Keratinocyte (primary cell): ENCODE results near the gene CEP68. TPM values are rescaled to one million over a fixed set of nuclear protein-coding genes. Genes with fewer than 3 reads are reported as not detected.

Source experiments
- DNase-seq: peaks from one replicate; pipeline ENCODE4 v3.0.0-alpha.2; 2011; ENCODE audit warnings: low read depth, missing footprints, low spot score
- FAIRE-seq: peaks from 2 replicates; lab custom pipeline; 2011; peaks lifted over from hg19 to GRCh38; lab: Jason Lieb, UNC
- H2AFZ ChIP-seq: 2 replicates; pipeline ENCODE4 v1.6.0; 2012; ENCODE audit warnings: low read length, control low read depth, inconsistent platforms; ENCODE audit not compliant: control insufficient read depth
- H3K27ac ChIP-seq: 2 replicates; pipeline ENCODE4 v1.5.1; 2011; ENCODE audit warnings: low read length; ENCODE audit not compliant: control insufficient read depth, insufficient read depth
- H3K27me3 ChIP-seq: 3 replicates; pipeline ENCODE4 v1.6.0; 2011; ENCODE audit warnings: low read length; ENCODE audit not compliant: control insufficient read depth, insufficient read depth; ENCODE audit errors: extremely low read depth
- H3K36me3 ChIP-seq, 2 experiments: 2 replicates in 1 of 2; 3 replicates in 1 of 2; pipeline ENCODE4 v1.5.1; 2011; ENCODE audit warnings: low read length in 2 of 2, mild to moderate bottlenecking in 1 of 2; ENCODE audit not compliant: control insufficient read depth in 2 of 2, insufficient read depth in 2 of 2; ENCODE audit errors: extremely low read depth in 1 of 2
- H3K4me1 ChIP-seq: 3 replicates; pipeline ENCODE4 v1.5.1; 2011; ENCODE audit warnings: low read length; ENCODE audit not compliant: control insufficient read depth, insufficient read depth; ENCODE audit errors: extremely low read depth
- H3K4me2 ChIP-seq: 3 replicates; pipeline ENCODE4 v1.6.0; 2011; ENCODE audit warnings: low read depth, low read length; ENCODE audit not compliant: control insufficient read depth, insufficient read depth; ENCODE audit errors: extremely low read depth
- H3K4me3 ChIP-seq, 3 experiments: fragments of 200-600 bp in 1 of 3; sonication (generic) in 1 of 3; 2 replicates in 2 of 3; 3 replicates in 1 of 3; pipeline ENCODE4 v1.5.1; 2011 to 2016; ENCODE audit warnings: low read length in 3 of 3, mild to moderate bottlenecking in 3 of 3, control low read depth in 2 of 3, inconsistent platforms in 1 of 3, low read depth in 1 of 3, mixed read lengths in 1 of 3, mixed run types in 1 of 3, moderate library complexity in 1 of 3; ENCODE audit not compliant: control insufficient read depth in 2 of 3, insufficient read depth in 2 of 3; ENCODE audit errors: extremely low read depth in 1 of 3
- H3K79me2 ChIP-seq: 2 replicates; pipeline ENCODE4 v1.6.0; 2012; ENCODE audit warnings: low read length; ENCODE audit not compliant: control insufficient read depth, insufficient read depth
- H3K9ac ChIP-seq: 3 replicates; pipeline ENCODE4 v1.6.0; 2011; ENCODE audit warnings: low read length; ENCODE audit not compliant: control insufficient read depth, insufficient read depth; ENCODE audit errors: extremely low read depth
- H3K9me1 ChIP-seq: 3 replicates; pipeline ENCODE4 v1.6.0; 2011; ENCODE audit warnings: low read length; ENCODE audit not compliant: control insufficient read depth, insufficient read depth; ENCODE audit errors: extremely low read depth
- H3K9me3 ChIP-seq: 2 replicates; pipeline ENCODE4 v1.5.1; 2012; ENCODE audit warnings: low read depth, low read length; ENCODE audit not compliant: control insufficient read depth
- H4K20me1 ChIP-seq: 3 replicates; pipeline ENCODE4 v1.6.0; 2011; ENCODE audit warnings: low read length; ENCODE audit not compliant: control insufficient read depth, insufficient read depth; ENCODE audit errors: extremely low read depth
- EZH2 ChIP-seq: IDR thresholded peaks from one replicate; pipeline ENCODE4 v1.6.1; 2012; ENCODE audit warnings: inconsistent platforms, mild to moderate bottlenecking, low read length, moderate library complexity
- dilution Hi-C: fragments of 300-500 bp; cut with MboI; formaldehyde crosslinking; loops from one replicate; pipeline ENCODE4 v1.7.0; 2020; ENCODE audit warnings: low sequenced_read_pairs; ENCODE audit not compliant: extremely low pct_ligation_motif_present
- polyA plus RNA-seq, 5 experiments: library from polyadenylated mRNA; depleted of rRNA in 3 of 5; stranded (reverse) in 3 of 5; stranded (forward) in 1 of 5; unstranded in 1 of 5; fragments of >200 nt; gene quantifications; 1 replicate in 1 of 5; 2 replicates in 3 of 5; 3 replicates in 1 of 5; pipeline versions ENCODE4 v1.2.1 to v1.2.3, GENCODE V29; 2011 to 2012; ENCODE audit warnings: missing spikeins in 2 of 5, low read depth in 1 of 5, low replicate concordance in 1 of 5
- TF ChIP-seq, protein P1 (sequence below), 3 experiments: IDR thresholded peaks in 1 of 3; conservative IDR thresholded peaks in 1 of 3; optimal IDR thresholded peaks in 1 of 3; 2 replicates in 2 of 3; 3 replicates in 1 of 3; pipeline versions ENCODE3 to v1.5.1; 2011; ENCODE audit warnings: low read length in 3 of 3, mild to moderate bottlenecking in 3 of 3, moderate library complexity in 2 of 3, control low read depth in 1 of 3, inconsistent platforms in 1 of 3; ENCODE audit not compliant: insufficient read depth in 2 of 3; ENCODE audit errors: extremely low read depth in 1 of 3

The CEP68 gene
- polyA plus RNA-seq, 1 donor (not counting 4 experiments of a cell fraction or from before 2014, with no cell fraction given): 4.1 TPM

DNA sequence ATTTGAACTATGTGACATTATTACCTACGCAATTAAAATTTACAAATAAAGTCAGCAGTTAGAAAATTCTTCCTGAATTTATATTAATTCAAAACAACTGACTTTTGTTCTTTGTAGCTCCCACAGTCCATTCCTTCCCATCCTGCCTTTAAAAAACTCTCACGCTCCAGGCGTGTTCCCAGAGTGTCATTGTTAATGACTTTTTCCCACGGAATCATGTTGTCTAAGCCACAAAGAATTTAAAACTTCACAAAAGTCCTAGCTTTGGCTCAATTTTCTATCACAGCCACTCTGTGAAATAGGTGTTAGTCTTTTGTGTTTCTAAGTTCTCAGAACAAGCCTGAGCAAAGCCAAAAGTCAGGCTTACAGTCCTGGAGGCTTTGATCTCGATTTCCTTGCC lies 40.5 kb upstream of the CEP68 start:
- no peak overlapping the region for H2AFZ ChIP-seq

DNA sequence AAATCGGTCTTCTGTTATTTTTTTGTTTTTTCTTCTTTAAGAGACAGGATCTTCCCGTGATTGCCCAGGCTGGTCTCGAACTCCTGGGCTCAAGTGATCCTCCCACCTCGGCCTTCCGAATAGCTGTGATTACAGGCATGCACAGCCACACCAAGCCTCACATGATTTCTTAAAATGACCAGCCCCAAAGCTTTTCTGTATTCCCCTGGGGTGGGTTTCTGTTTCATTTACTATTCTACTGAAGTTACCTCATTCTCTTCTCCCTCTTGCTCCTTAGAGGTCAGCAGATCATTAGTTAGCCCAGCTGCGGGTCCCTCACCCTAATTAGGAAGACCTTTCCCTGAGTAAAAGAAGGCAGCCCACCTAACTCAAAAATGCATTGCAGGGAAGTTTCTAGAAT lies 39.4 kb upstream of the CEP68 start:
- Histone ChIP-seq H3K9me3 (no peaks in the 10 kb centered on the region), H3K4me3 (no peak overlapping the region), H3K4me2 (no peak overlapping the region), H3K27ac (no peak overlapping the region), H3K9me1 (no peaks in the 10 kb centered on the region), H3K4me1 (peaks cover 4% of the 10 kb centered on the region), H2AFZ (no peak overlapping the region), H3K9ac (no peak overlapping the region), H3K36me3 (peaks cover 5 to 19% of the 10 kb centered on the region in 2 experiments), H3K27me3 (no peaks in the 10 kb centered on the region), H4K20me1 (no peaks in the 10 kb centered on the region), H3K79me2 (no peaks in the 10 kb centered on the region)
- DNase-seq (no peak), FAIRE-seq (no peak)
- TF ChIP-seq, protein P1, sequence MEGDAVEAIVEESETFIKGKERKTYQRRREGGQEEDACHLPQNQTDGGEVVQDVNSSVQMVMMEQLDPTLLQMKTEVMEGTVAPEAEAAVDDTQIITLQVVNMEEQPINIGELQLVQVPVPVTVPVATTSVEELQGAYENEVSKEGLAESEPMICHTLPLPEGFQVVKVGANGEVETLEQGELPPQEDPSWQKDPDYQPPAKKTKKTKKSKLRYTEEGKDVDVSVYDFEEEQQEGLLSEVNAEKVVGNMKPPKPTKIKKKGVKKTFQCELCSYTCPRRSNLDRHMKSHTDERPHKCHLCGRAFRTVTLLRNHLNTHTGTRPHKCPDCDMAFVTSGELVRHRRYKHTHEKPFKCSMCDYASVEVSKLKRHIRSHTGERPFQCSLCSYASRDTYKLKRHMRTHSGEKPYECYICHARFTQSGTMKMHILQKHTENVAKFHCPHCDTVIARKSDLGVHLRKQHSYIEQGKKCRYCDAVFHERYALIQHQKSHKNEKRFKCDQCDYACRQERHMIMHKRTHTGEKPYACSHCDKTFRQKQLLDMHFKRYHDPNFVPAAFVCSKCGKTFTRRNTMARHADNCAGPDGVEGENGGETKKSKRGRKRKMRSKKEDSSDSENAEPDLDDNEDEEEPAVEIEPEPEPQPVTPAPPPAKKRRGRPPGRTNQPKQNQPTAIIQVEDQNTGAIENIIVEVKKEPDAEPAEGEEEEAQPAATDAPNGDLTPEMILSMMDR (optimal IDR thresholded peaks at IDR 0.05 in 1 of 3, IDR thresholded peaks at IDR 0.05 in 1 of 3, conservative IDR thresholded peaks at IDR 0.05 in 1 of 3; ENCODE audit: extremely low read depth in 1 of 3, insufficient read depth in 2 of 3, low read length in 3 of 3): no peak
- TF ChIP-seq EZH2: no peak
- dilution Hi-C loops: no loop called here

More for the DNA sequence above, 40.5 kb upstream of the CEP68 start:
- DNase-seq (no peak), FAIRE-seq (no peak)
- H3K9me3 ChIP-seq: no peaks in the 10 kb centered on the region
- peaks cover 5 to 17% of the 10 kb centered on the region in 2 experiments for H3K36me3 ChIP-seq
- H3K4me2 ChIP-seq: no peak overlapping the region
- dilution Hi-C loops: no loop called here
- TF ChIP-seq, protein P1 (optimal IDR thresholded peaks at IDR 0.05 in 1 of 3, IDR thresholded peaks at IDR 0.05 in 1 of 3, conservative IDR thresholded peaks at IDR 0.05 in 1 of 3; ENCODE audit: extremely low read depth in 1 of 3, insufficient read depth in 2 of 3, low read length in 3 of 3): no peak
- no peak for TF ChIP-seq EZH2
- no peaks in the 10 kb centered on the region for H3K27me3 ChIP-seq
- H3K27ac ChIP-seq: no peak overlapping the region
- H3K79me2 ChIP-seq: no peaks in the 10 kb centered on the region
- H3K4me1 ChIP-seq: peaks cover 1% of the 10 kb centered on the region
- no peak overlapping the region for H3K9ac ChIP-seq
- no peaks in the 10 kb centered on the region for H4K20me1 ChIP-seq
- H3K9me1 ChIP-seq: no peaks in the 10 kb centered on the region
- no peak overlapping the region for H3K4me3 ChIP-seq
